ENCODE results near the gene KCNJ9. TPM values are rescaled to one million over a fixed set of nuclear protein-coding genes. Genes with fewer than 3 reads are reported as not detected.
A peak's percentile ranks its signal among the peaks of the same experiment; 100 is the strongest.

KCNJ9 gene
- total RNA-seq, 2 experiments from 2014 or later: not detected

- H3K9me3 Mint-ChIP-seq: no peaks in the 10 kb centered on the region
- H3K36me3 Mint-ChIP-seq (ENCODE audit: low read depth): peaks cover 81% of the 10 kb centered on the region
- CTCF ChIA-PET: interaction anchor here (1.1 kb wide), 1 partner anchor 9 kb away, joined by 3 read pairs; no protein-coding TSS in a partner anchor
- ATAC-seq (ENCODE audit: poor library complexity) (no peak), DNase-seq (no peak)
- no peak overlapping the region for H3K27ac ChIP-seq (ENCODE audit: low read depth in 1 of 2, low read length in 2 of 2)
- POLR2A ChIA-PET: no interaction called here
- TF ChIP-seq CTCF (IDR thresholded peaks at IDR 0.05): no peak
- H3K4me1 ChIP-seq (ENCODE audit: insufficient read depth, low read length): peaks cover 40% of the 10 kb centered on the region
- H3K27me3 Mint-ChIP-seq: no peaks in the 10 kb centered on the region
- H3K4me3 ChIP-seq (ENCODE audit: low read length): no peak overlapping the region
- no peak overlapping the region for H3K4me3 Mint-ChIP-seq
- H3K27ac Mint-ChIP-seq: no peak overlapping the region
- H3K9me3 ChIP-seq (ENCODE audit: control insufficient read depth in 1 of 2, insufficient read depth in 1 of 2, low read length in 2 of 2): no peaks in the 10 kb centered on the region
- intact Hi-C loops (cut with DNase I, micrococcal nuclease): no loop called here
- peaks cover 69% of the 10 kb centered on the region for H3K36me3 ChIP-seq (ENCODE audit: insufficient read depth, low read length)
- H3K27me3 ChIP-seq (ENCODE audit: control insufficient read depth in 1 of 2, insufficient read depth in 2 of 2, low read length in 2 of 2): no peaks in the 10 kb centered on the region
- H3K4me1 Mint-ChIP-seq (ENCODE audit: low read depth): peaks cover 44% of the 10 kb centered on the region
Observed at GRCh38 chr1:160092366-160093068, 11.2 kb downstream of the KCNJ9 start.

GRCh38 chr1:160093069-160093395, 11.7 kb downstream of the KCNJ9 start:
- CTCF ChIA-PET: interaction anchor here (1.0 to 1.1 kb wide), 2 partner anchors 7 to 9 kb away, joined by 3 read pairs; no protein-coding TSS in a partner anchor
- POLR2A ChIA-PET: no interaction called here
- H3K4me3 Mint-ChIP-seq: no peak overlapping the region
- H3K4me1 ChIP-seq (ENCODE audit: insufficient read depth, low read length): peaks cover 45% of the 10 kb centered on the region
- DNase-seq (no peak), ATAC-seq (ENCODE audit: poor library complexity) (no peak)
- no peaks in the 10 kb centered on the region for H3K9me3 Mint-ChIP-seq
- peaks cover 69% of the 10 kb centered on the region for H3K36me3 ChIP-seq (ENCODE audit: insufficient read depth, low read length)
- H3K27ac Mint-ChIP-seq: no peak overlapping the region
- peaks cover 48% of the 10 kb centered on the region for H3K4me1 Mint-ChIP-seq (ENCODE audit: low read depth)
- no peaks in the 10 kb centered on the region for H3K9me3 ChIP-seq (ENCODE audit: control insufficient read depth in 1 of 2, insufficient read depth in 1 of 2, low read length in 2 of 2)
- H3K27me3 Mint-ChIP-seq: no peaks in the 10 kb centered on the region
- H3K4me3 ChIP-seq (ENCODE audit: low read length): no peak overlapping the region
- no peaks in the 10 kb centered on the region for H3K27me3 ChIP-seq (ENCODE audit: control insufficient read depth in 1 of 2, insufficient read depth in 2 of 2, low read length in 2 of 2)
- peaks cover 84% of the 10 kb centered on the region for H3K36me3 Mint-ChIP-seq (ENCODE audit: low read depth)
- intact Hi-C loops (cut with DNase I, micrococcal nuclease): no loop called here
- H3K27ac ChIP-seq (ENCODE audit: low read depth in 1 of 2, low read length in 2 of 2): no peak overlapping the region
- no peak for TF ChIP-seq CTCF (IDR thresholded peaks at IDR 0.05)

- intact Hi-C loops (cut with DNase I, micrococcal nuclease): no loop called here
- peaks cover 48% of the 10 kb centered on the region for H3K4me1 Mint-ChIP-seq (ENCODE audit: low read depth)
- Histone ChIP-seq H3K4me3 (ENCODE audit: low read length) (no peak overlapping the region), H3K27ac (ENCODE audit: low read depth in 1 of 2, low read length in 2 of 2) (peak overlapping the region in 1 of 2 donors; percentile 11), H3K9me3 (ENCODE audit: control insufficient read depth in 1 of 2, insufficient read depth in 1 of 2, low read length in 2 of 2) (no peaks in the 10 kb centered on the region), H3K36me3 (ENCODE audit: insufficient read depth, low read length) (peaks cover 65% of the 10 kb centered on the region), H3K4me1 (ENCODE audit: insufficient read depth, low read length) (peaks cover 48% of the 10 kb centered on the region), H3K27me3 (ENCODE audit: control insufficient read depth in 1 of 2, insufficient read depth in 2 of 2, low read length in 2 of 2) (no peaks in the 10 kb centered on the region)
- ATAC-seq (ENCODE audit: poor library complexity) (no peak), DNase-seq (no peak)
- peaks cover 81% of the 10 kb centered on the region for H3K36me3 Mint-ChIP-seq (ENCODE audit: low read depth)
- H3K4me3 Mint-ChIP-seq: no peak overlapping the region
- no peaks in the 10 kb centered on the region for H3K27me3 Mint-ChIP-seq
- H3K9me3 Mint-ChIP-seq: no peaks in the 10 kb centered on the region
- CTCF ChIA-PET: interaction anchor here (1.0 kb wide), 1 partner anchor 8 kb away, joined by 3 read pairs; no protein-coding TSS in a partner anchor
- no peak for TF ChIP-seq CTCF (IDR thresholded peaks at IDR 0.05)
- POLR2A ChIA-PET: no interaction called here
- H3K27ac Mint-ChIP-seq: no peak overlapping the region
Observed at GRCh38 chr1:160093624-160094290, 12.4 kb downstream of the KCNJ9 start.
